ENCODE measurements around the gene CSGALNACT2.

- no peak for TF ChIP-seq CTCF (IDR thresholded peaks at IDR 0.05; ENCODE audit: low read depth, low read length, missing input control)
- no peak for TF ChIP-seq MAX (IDR thresholded peaks at IDR 0.05)
- TF ChIP-seq HNF4A (conservative IDR thresholded peaks at IDR 0.05): no peak
- TF ChIP-seq SP1 (IDR thresholded peaks at IDR 0.05): no peak
- TF ChIP-seq JUND (IDR thresholded peaks at IDR 0.05): no peak
- no peak for TF ChIP-seq ATF3 (IDR thresholded peaks at IDR 0.05)
- no peak for TF ChIP-seq REST (IDR thresholded peaks at IDR 0.05)
Observed at GRCh38 chr10:43136432-43136831, 1.8 kb upstream of the CSGALNACT2 start.
